HG03025 (cell line): ENCODE results near the gene SOHLH2.

ENCODE experiments used
- ATAC-seq: cut with Tn5 transposase; IDR thresholded peaks from one replicate; pipeline ENCODE4 v1.9.1; 2021; ENCODE audit warnings: mild to moderate bottlenecking, moderate library complexity; ENCODE audit not compliant: unreplicated experiment, low FRiP score

Gene SOHLH2

GRCh38 chr13:36190771-36191170 lies 23.6 kb downstream of the SOHLH2 start:
- no peak for ATAC-seq

- no peak for ATAC-seq
These were observed 25.9 kb downstream of the SOHLH2 start for GRCh38 chr13:36188441-36188840.

GRCh38 chr13:36183901-36184300 lies 30.5 kb downstream of the SOHLH2 start:
- ATAC-seq = no peak

GRCh38 chr13:36175621-36176020 lies 38.7 kb downstream of the SOHLH2 start:
- ATAC-seq = no peak

GRCh38 chr13:36174923-36175322 lies 39.4 kb downstream of the SOHLH2 start:
- no peak for ATAC-seq

GRCh38 chr13:36173571-36174322 lies 40.6 kb downstream of the SOHLH2 start:
- ATAC-seq = no peak

GRCh38 chr13:36166046-36166445 lies 48.3 kb downstream of the SOHLH2 start:
- no peak for ATAC-seq

- no peak for ATAC-seq
These were observed 50.5 kb downstream of the SOHLH2 start for GRCh38 chr13:36163809-36164308.

- ATAC-seq = no peak
These were observed 51.1 kb downstream of the SOHLH2 start for GRCh38 chr13:36163286-36163685.

- ATAC-seq = no peak
These were observed 54.1 kb downstream of the SOHLH2 start for GRCh38 chr13:36160297-36160696.

GRCh38 chr13:36158611-36159010 lies 55.7 kb downstream of the SOHLH2 start:
- no peak for ATAC-seq

GRCh38 chr13:36157480-36157879 lies 56.9 kb downstream of the SOHLH2 start:
- no peak for ATAC-seq

GRCh38 chr13:36154567-36155291 lies 59.6 kb downstream of the SOHLH2 start:
- no peak for ATAC-seq

GRCh38 chr13:36151591-36151990 lies 62.8 kb downstream of the SOHLH2 start:
- ATAC-seq = no peak

GRCh38 chr13:36148446-36148845 lies 65.9 kb downstream of the SOHLH2 start:
- ATAC-seq = no peak

GRCh38 chr13:36147330-36147729 lies 67.0 kb downstream of the SOHLH2 start:
- ATAC-seq = no peak

GRCh38 chr13:36146511-36147269 lies 67.7 kb downstream of the SOHLH2 start:
- ATAC-seq = no peak

GRCh38 chr13:36143738-36144137 lies 70.6 kb downstream of the SOHLH2 start:
- no peak for ATAC-seq

GRCh38 chr13:36142735-36143134 lies 71.6 kb downstream of the SOHLH2 start:
- no peak for ATAC-seq

GRCh38 chr13:36135876-36136275 lies 78.5 kb downstream of the SOHLH2 start:
- ATAC-seq = no peak

GRCh38 chr13:36134632-36135031 lies 79.7 kb downstream of the SOHLH2 start:
- ATAC-seq = no peak
